IMR-90 (cell line): ENCODE data around the gene MEGF11. TPM values are rescaled to one million over a fixed set of nuclear protein-coding genes. Genes with fewer than 3 reads are reported as not detected.

ENCODE experiments used
- ATAC-seq: fragments of 200-7000 bp; cut with Tn5 transposase; 2 replicates; pipeline ENCODE4 v1.9.1; 2020; ENCODE audit warnings: low read depth, mild to moderate bottlenecking, moderate library complexity
- BruUV-seq: library from RNA; stranded (reverse); fragments of 400-500 nt; replicated peaks from 2 replicates; lab custom pipeline; 2021; lab: Mats Ljungman, UMichigan
- CTCF ChIA-PET: fragments of 300-600 bp; formaldehyde crosslinking; extraction: SDS; loops from one replicate; lab custom pipeline; 2021; ENCODE audit warnings: antibody characterized with exemption; lab: Yijun Ruan, JAX
- POLR2A ChIA-PET: fragments of 300-600 bp; sonication (Branson Sonifier 250); formaldehyde crosslinking; loops from one replicate; lab custom pipeline; 2022; ENCODE audit warnings: antibody characterized with exemption; ENCODE audit not compliant: unreplicated experiment; lab: Charles Lee
- DNase-seq: peaks from one replicate; pipeline ENCODE4 v3.0.0; 2013
- H2AFZ ChIP-seq: replicated peaks from 2 replicates; pipeline ENCODE3; 2013; ENCODE audit warnings: low read length, mild to moderate bottlenecking; ENCODE audit not compliant: poor library complexity
- H2AK5ac ChIP-seq: 2 replicates; pipeline ENCODE4 v1.6.1; 2013; ENCODE audit warnings: low read depth, low read length, inconsistent platforms
- H2AK9ac ChIP-seq: replicated peaks from 2 replicates; pipeline ENCODE3; 2013; ENCODE audit warnings: mild to moderate bottlenecking, low read depth, low read length, moderate library complexity; ENCODE audit not compliant: poor library complexity
- H2BK120ac ChIP-seq: 2 replicates; pipeline ENCODE4 v1.6.1; 2013; ENCODE audit warnings: low read depth, low read length, inconsistent platforms
- H2BK15ac ChIP-seq: 3 replicates; pipeline ENCODE4 v1.6.1; 2013; ENCODE audit warnings: low read depth, low read length, inconsistent platforms
- H2BK20ac ChIP-seq: 2 replicates; pipeline ENCODE4 v1.6.1; 2013; ENCODE audit warnings: low read depth, mild to moderate bottlenecking, inconsistent platforms, low read length, moderate library complexity
- H2BK5ac ChIP-seq: 2 replicates; pipeline ENCODE4 v1.6.1; 2013; ENCODE audit warnings: mild to moderate bottlenecking, low read depth, low read length, inconsistent platforms; ENCODE audit not compliant: poor library complexity, severe bottlenecking
- H3K14ac ChIP-seq: replicated peaks from 2 replicates; pipeline ENCODE4 v1.6.1; 2013; ENCODE audit warnings: low read depth, low read length, inconsistent platforms
- H3K18ac ChIP-seq: 2 replicates; pipeline ENCODE4 v1.6.1; 2013; ENCODE audit warnings: low read depth, low read length, control low read depth
- H3K23ac ChIP-seq: 2 replicates; pipeline ENCODE4 v1.6.1; 2013; ENCODE audit warnings: low read depth, low read length, inconsistent platforms
- H3K27ac ChIP-seq: 2 replicates; pipeline ENCODE4 v1.5.1; 2013; ENCODE audit warnings: mild to moderate bottlenecking, control low read depth, low read length; ENCODE audit not compliant: insufficient read depth
- H3K27me3 ChIP-seq: 2 replicates; pipeline ENCODE4 v1.6.1; 2013; ENCODE audit warnings: low read length; ENCODE audit not compliant: control insufficient read depth, insufficient read depth
- H3K36me3 ChIP-seq: 2 replicates; pipeline ENCODE4 v1.6.1; 2013; ENCODE audit warnings: low read length, mixed read lengths; ENCODE audit not compliant: control insufficient read depth, insufficient read depth
- H3K4ac ChIP-seq: 2 replicates; pipeline ENCODE4 v1.6.1; 2013; ENCODE audit warnings: low read depth, low read length, inconsistent platforms
- H3K4me1 ChIP-seq: 2 replicates; pipeline ENCODE4 v1.6.1; 2013; ENCODE audit warnings: low read length, mixed read lengths; ENCODE audit not compliant: control insufficient read depth, insufficient read depth
- H3K4me2 ChIP-seq: 2 replicates; pipeline ENCODE4 v1.6.1; 2013; ENCODE audit warnings: low read depth, mild to moderate bottlenecking, control low read depth, low read length, moderate library complexity
- H3K4me3 ChIP-seq: 2 replicates; pipeline ENCODE4 v1.5.1; 2013; ENCODE audit warnings: low read depth, mild to moderate bottlenecking, control low read depth, low read length, moderate library complexity; ENCODE audit not compliant: insufficient read depth
- H3K56ac ChIP-seq: 2 replicates; pipeline ENCODE4 v1.6.1; 2013; ENCODE audit warnings: low read length, inconsistent platforms; ENCODE audit not compliant: insufficient read depth; ENCODE audit errors: extremely low read depth
- H3K79me1 ChIP-seq, 2 experiments: 2 replicates each; pipeline ENCODE4 v1.6.1; 2013; ENCODE audit warnings: low read length in 2 of 2, inconsistent platforms in 1 of 2, low read depth in 1 of 2
- H3K9ac ChIP-seq: 2 replicates; pipeline ENCODE4 v1.6.1; 2013; ENCODE audit warnings: low read depth, low read length, control low read depth
- H3K9me1 ChIP-seq: 2 replicates; pipeline ENCODE4 v1.6.1; 2013; ENCODE audit warnings: low read length, inconsistent platforms; ENCODE audit not compliant: insufficient read depth
- H3K9me3 ChIP-seq: 2 replicates; pipeline ENCODE4 v1.6.1; 2013; ENCODE audit warnings: low read length; ENCODE audit not compliant: control insufficient read depth, insufficient read depth
- H4K20me1 ChIP-seq: 2 replicates; pipeline ENCODE4 v1.6.1; 2013; ENCODE audit warnings: low read length, inconsistent platforms; ENCODE audit not compliant: insufficient read depth
- H4K5ac ChIP-seq: 2 replicates; pipeline ENCODE4 v1.6.1; 2013; ENCODE audit warnings: mild to moderate bottlenecking, low read depth, low read length, control low read depth
- H4K8ac ChIP-seq, 2 experiments: 2 replicates each; pipeline ENCODE4 v1.6.1; 2013; ENCODE audit warnings: low read depth in 2 of 2, low read length in 2 of 2, control low read depth in 1 of 2, inconsistent platforms in 1 of 2
- H4K91ac ChIP-seq: 2 replicates; pipeline ENCODE4 v1.6.1; 2013; ENCODE audit warnings: low read depth, low read length, inconsistent platforms; ENCODE audit not compliant: insufficient read depth
- SMC3 ChIP-seq: fragments of 150-350 bp; IDR thresholded peaks from 2 replicates; pipeline ENCODE4 v1.6.1; 2016; ENCODE audit warnings: low read depth, mild to moderate bottlenecking, antibody characterized with exemption, low read length, moderate library complexity
- USF2 ChIP-seq: fragments of 150-350 bp; IDR thresholded peaks from 2 replicates; pipeline ENCODE4 v1.6.1; 2017; ENCODE audit warnings: mild to moderate bottlenecking, antibody characterized with exemption, low read length, low read depth
- WGBS, 2 experiments: methylation state at CpG; one replicate each; pipeline versions ENCODE4 v1.1.5 to v1.1.7; 2013; ENCODE audit warnings: missing lambda C conversion rate in 2 of 2; ENCODE audit not compliant: insufficient read length in 1 of 2; ENCODE audit errors: extremely low coverage in 2 of 2; 5-methylcytosine and 5-hydroxymethylcytosine counted together
- dilution Hi-C: fragments of 300-500 bp; cut with HindIII; formaldehyde crosslinking; loops from one replicate; pipeline ENCODE4 v1.14.3; 2018; ENCODE audit warnings: low sequenced_read_pairs; ENCODE audit not compliant: unreplicated experiment
- in situ Hi-C: fragments of 300-500 bp; cut with MboI; formaldehyde crosslinking; loops from 3 replicates; pipeline ENCODE4 v1.14.3; 2019; ENCODE audit warnings: low sequenced_read_pairs, inconsistent platforms, mixed read lengths
- intact Hi-C: fragments of 100-400 bp; cut with micrococcal nuclease; formaldehyde crosslinking; loops from 2 replicates; pipeline ENCODE4 v1.10.0; 2022
- polyA plus RNA-seq, 3 experiments: library from polyadenylated mRNA; depleted of rRNA; stranded (reverse); fragments of >200 nt; gene quantifications; 2 replicates each; pipeline ENCODE4 v1.2.3, GENCODE V29; 2012; ENCODE audit warnings: low replicate concordance in 1 of 3
- total RNA-seq: library from RNA; depleted of rRNA; stranded (reverse); fragments of >200 nt; gene quantifications from 2 replicates; pipeline ENCODE4 v1.2.3, GENCODE V29; 2012

The MEGF11 gene
- total and polyA plus RNA-seq, 2 of the 4 experiments (the other 2 are of a cell fraction): not detected

GRCh38 chr15:65970937-65971740, 282.4 kb downstream of the MEGF11 start:
- H3K79me1 ChIP-seq: no peaks in the 10 kb centered on the region
- H4K8ac ChIP-seq: no peak overlapping the region
- no peak overlapping the region for H2BK20ac ChIP-seq
- H3K4me2 ChIP-seq: no peak overlapping the region
- no peak overlapping the region for H3K18ac ChIP-seq
- no peak overlapping the region for H3K23ac ChIP-seq
- no peaks in the 10 kb centered on the region; the same call in 1 of the 2 replicates for H4K20me1 ChIP-seq
- H3K4ac ChIP-seq: no peak overlapping the region
- no peak for ATAC-seq
- H4K91ac ChIP-seq: no peak overlapping the region
- H2AFZ ChIP-seq: no peak overlapping the region
- intact Hi-C loops (no loop called here), in situ Hi-C loops (no loop called here), dilution Hi-C loops (no loop called here)
- no peak overlapping the region for H2BK5ac ChIP-seq
- H3K9ac ChIP-seq: no peak overlapping the region
- TF ChIP-seq SMC3: no peak
- no peak for TF ChIP-seq USF2
- ChIA-PET POLR2A (no interaction called here), CTCF (no interaction called here)
- no peak overlapping the region for H4K5ac ChIP-seq
- peak; percentile 2 for DNase-seq
- no peak overlapping the region for H2AK5ac ChIP-seq
- WGBS, 2 experiments: 50% methylated on average over 1 of the region's 8 CpGs; no CpG with 5 or more reads in 1 of the 2 experiments
- H3K9me3 ChIP-seq: no peaks in the 10 kb centered on the region
- no peak overlapping the region for H2BK120ac ChIP-seq
- no peak overlapping the region for H3K27ac ChIP-seq
- no peaks in the 10 kb centered on the region for H3K9me1 ChIP-seq
- no peak overlapping the region for H3K4me3 ChIP-seq
- H3K36me3 ChIP-seq: no peaks in the 10 kb centered on the region
- H3K4me1 ChIP-seq: no peaks in the 10 kb centered on the region
- no peak overlapping the region for H3K56ac ChIP-seq
- H2BK15ac ChIP-seq: no peak overlapping the region
- no peak overlapping the region for H3K14ac ChIP-seq
- H2AK9ac ChIP-seq: no peak overlapping the region
- BruUV-seq: no TSS peak
- peaks cover 47% of the 10 kb centered on the region for H3K27me3 ChIP-seq
